Activated gamma-delta T cell treated with Interleukin-2 at 50 U/mL for 16 hours (primary cell): Measurements from ENCODE around the gene OR56B4.

Experiments used
- DNase-seq: peaks from one replicate; pipeline ENCODE4 v3.0.0-alpha.2; 2020

OR56B4 gene

DNA sequence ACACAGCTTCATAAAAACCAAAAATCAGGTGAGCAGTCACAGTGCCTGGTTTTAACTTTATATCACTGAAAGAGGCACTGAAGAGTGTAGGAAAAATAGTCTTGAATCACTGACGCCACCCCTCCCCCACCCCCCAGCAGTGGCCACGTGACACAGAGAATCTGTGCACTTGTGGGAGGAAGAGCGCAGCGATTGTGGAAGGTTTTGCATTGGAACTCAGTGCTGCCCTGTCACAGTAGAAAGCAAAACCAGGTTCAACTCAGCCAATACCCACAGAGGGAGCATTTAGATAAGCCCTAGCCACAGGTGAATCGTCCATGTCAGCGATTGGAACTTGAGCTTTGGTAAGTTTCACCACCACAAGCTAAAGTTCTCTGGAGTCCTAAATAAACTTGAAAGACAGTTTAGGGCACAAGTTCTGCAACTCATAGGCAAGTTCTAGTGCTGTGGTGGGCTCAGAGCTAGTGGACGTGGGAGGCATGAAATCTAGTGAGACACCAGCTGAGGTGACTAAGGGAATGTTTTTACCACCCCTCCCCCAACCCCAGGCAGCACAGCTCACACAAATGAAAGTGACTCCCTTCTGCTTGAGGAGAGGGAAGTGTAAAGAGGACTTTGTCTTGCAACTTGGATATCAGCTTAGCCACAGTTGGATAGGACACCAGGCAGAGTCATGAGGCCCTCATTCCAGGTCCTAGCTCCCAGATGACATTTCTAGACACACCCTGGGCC is 49.3 kb downstream of the OR56B4 start:
- no peak for DNase-seq
